ENCODE results near the gene CDH13. TPM values are rescaled to one million over a fixed set of nuclear protein-coding genes. Genes with fewer than 3 reads are reported as not detected.

CDH13 gene
- total and polyA plus RNA-seq, 2 experiments from 2014 or later: 1.6 to 4.4 TPM

DNA sequence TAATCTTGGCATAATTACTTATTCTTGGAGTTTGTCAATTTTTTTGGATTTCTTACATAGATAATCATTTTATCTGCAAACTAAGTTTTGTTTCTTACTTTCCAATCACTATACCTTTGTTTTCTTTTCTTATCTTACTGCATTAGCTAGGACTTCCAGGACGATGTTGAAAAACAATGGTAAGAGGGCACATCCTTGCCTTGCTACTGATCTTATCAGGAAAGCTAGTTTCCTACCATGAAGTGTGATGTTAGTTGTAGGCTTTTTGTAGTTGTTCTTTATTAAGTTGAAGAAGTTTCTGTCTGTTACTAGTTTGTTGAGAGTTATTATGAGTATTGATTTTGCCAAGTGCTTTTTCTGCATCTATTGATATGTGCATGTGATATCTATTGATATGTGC lies 31.0 kb downstream of the CDH13 start:
- no peaks in the 10 kb centered on the region for H3K79me2 ChIP-seq (replicated peaks; ENCODE audit: insufficient read depth)

More for the DNA sequence above, 31.0 kb downstream of the CDH13 start:
- Histone ChIP-seq H3K36me3 (ENCODE audit: insufficient read depth) (no peaks in the 10 kb centered on the region), H3K4me3 (no peak overlapping the region), H3K4me1 (ENCODE audit: insufficient read depth) (no peaks in the 10 kb centered on the region), H3K27me3 (ENCODE audit: insufficient read depth) (no peaks in the 10 kb centered on the region), H3K4me2 (no peak overlapping the region), H3F3A (replicated peaks; ENCODE audit: low read depth) (no peaks in the 10 kb centered on the region), H4K20me1 (replicated peaks; ENCODE audit: insufficient read depth) (no peaks in the 10 kb centered on the region), H3K27ac (ENCODE audit: low read depth) (no peak overlapping the region), H3K9me2 (ENCODE audit: insufficient read depth) (peaks cover 24% of the 10 kb centered on the region), H2AFZ (no peak overlapping the region)
- H3K4me3 Mint-ChIP-seq: no peak overlapping the region
- ATAC-seq (no peak), DNase-seq (ENCODE audit: low spot score) (no peak)
- H3K36me3 Mint-ChIP-seq (ENCODE audit: low read depth): no peaks in the 10 kb centered on the region
- TF ChIP-seq STAT1 (IDR thresholded peaks at IDR 0.05; ENCODE audit: unreplicated experiment) (no peak), NANOG (IDR thresholded peaks at IDR 0.05; ENCODE audit: borderline replicate concordance) (no peak), ZNF331 (CRISPR knock-in tag; IDR thresholded peaks at IDR 0.05; ENCODE audit: low read depth) (no peak), EZH2 (IDR thresholded peaks at IDR 0.05; ENCODE audit: low read depth, unreplicated experiment) (no peak), EZH2phosphoT487 (IDR thresholded peaks at IDR 0.05; ENCODE audit: unreplicated experiment) (no peak), POLR2AphosphoS5 (IDR thresholded peaks at IDR 0.05; ENCODE audit: low read depth) (no peak), REST (IDR thresholded peaks at IDR 0.05; ENCODE audit: unreplicated experiment) (no peak), CREB1 (CRISPR knock-in tag; IDR thresholded peaks at IDR 0.05; ENCODE audit: low read depth) (no peak), JUNB (IDR thresholded peaks at IDR 0.05; ENCODE audit: unreplicated experiment) (no peak), ETS1 (IDR thresholded peaks at IDR 0.05) (no peak), ZNF114 (CRISPR knock-in tag; IDR thresholded peaks at IDR 0.05) (no peak)
- TF ChIP-seq, protein P1, sequence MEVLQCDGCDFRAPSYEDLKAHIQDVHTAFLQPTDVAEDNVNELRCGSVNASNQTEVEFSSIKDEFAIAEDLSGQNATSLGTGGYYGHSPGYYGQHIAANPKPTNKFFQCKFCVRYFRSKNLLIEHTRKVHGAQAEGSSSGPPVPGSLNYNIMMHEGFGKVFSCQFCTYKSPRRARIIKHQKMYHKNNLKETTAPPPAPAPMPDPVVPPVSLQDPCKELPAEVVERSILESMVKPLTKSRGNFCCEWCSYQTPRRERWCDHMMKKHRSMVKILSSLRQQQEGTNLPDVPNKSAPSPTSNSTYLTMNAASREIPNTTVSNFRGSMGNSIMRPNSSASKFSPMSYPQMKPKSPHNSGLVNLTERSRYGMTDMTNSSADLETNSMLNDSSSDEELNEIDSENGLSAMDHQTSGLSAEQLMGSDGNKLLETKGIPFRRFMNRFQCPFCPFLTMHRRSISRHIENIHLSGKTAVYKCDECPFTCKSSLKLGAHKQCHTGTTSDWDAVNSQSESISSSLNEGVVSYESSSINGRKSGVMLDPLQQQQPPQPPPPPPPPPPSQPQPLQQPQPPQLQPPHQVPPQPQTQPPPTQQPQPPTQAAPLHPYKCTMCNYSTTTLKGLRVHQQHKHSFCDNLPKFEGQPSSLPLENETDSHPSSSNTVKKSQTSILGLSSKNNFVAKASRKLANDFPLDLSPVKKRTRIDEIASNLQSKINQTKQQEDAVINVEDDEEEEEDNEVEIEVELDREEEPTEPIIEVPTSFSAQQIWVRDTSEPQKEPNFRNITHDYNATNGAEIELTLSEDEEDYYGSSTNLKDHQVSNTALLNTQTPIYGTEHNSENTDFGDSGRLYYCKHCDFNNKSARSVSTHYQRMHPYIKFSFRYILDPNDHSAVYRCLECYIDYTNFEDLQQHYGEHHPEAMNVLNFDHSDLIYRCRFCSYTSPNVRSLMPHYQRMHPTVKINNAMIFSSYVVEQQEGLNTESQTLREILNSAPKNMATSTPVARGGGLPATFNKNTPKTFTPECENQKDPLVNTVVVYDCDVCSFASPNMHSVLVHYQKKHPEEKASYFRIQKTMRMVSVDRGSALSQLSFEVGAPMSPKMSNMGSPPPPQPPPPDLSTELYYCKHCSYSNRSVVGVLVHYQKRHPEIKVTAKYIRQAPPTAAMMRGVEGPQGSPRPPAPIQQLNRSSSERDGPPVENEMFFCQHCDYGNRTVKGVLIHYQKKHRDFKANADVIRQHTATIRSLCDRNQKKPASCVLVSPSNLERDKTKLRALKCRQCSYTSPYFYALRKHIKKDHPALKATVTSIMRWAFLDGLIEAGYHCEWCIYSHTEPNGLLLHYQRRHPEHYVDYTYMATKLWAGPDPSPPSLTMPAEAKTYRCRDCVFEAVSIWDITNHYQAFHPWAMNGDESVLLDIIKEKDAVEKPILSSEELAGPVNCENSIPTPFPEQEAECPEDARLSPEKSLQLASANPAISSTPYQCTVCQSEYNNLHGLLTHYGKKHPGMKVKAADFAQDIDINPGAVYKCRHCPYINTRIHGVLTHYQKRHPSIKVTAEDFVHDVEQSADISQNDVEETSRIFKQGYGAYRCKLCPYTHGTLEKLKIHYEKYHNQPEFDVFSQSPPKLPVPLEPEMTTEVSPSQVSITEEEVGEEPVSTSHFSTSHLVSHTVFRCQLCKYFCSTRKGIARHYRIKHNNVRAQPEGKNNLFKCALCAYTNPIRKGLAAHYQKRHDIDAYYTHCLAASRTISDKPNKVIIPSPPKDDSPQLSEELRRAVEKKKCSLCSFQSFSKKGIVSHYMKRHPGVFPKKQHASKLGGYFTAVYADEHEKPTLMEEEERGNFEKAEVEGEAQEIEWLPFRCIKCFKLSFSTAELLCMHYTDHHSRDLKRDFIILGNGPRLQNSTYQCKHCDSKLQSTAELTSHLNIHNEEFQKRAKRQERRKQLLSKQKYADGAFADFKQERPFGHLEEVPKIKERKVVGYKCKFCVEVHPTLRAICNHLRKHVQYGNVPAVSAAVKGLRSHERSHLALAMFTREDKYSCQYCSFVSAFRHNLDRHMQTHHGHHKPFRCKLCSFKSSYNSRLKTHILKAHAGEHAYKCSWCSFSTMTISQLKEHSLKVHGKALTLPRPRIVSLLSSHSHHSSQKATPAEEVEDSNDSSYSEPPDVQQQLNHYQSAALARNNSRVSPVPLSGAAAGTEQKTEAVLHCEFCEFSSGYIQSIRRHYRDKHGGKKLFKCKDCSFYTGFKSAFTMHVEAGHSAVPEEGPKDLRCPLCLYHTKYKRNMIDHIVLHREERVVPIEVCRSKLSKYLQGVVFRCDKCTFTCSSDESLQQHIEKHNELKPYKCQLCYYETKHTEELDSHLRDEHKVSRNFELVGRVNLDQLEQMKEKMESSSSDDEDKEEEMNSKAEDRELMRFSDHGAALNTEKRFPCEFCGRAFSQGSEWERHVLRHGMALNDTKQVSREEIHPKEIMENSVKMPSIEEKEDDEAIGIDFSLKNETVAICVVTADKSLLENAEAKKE (CRISPR knock-in tag; IDR thresholded peaks at IDR 0.05): no peak
- TF ChIP-seq, protein P2, sequence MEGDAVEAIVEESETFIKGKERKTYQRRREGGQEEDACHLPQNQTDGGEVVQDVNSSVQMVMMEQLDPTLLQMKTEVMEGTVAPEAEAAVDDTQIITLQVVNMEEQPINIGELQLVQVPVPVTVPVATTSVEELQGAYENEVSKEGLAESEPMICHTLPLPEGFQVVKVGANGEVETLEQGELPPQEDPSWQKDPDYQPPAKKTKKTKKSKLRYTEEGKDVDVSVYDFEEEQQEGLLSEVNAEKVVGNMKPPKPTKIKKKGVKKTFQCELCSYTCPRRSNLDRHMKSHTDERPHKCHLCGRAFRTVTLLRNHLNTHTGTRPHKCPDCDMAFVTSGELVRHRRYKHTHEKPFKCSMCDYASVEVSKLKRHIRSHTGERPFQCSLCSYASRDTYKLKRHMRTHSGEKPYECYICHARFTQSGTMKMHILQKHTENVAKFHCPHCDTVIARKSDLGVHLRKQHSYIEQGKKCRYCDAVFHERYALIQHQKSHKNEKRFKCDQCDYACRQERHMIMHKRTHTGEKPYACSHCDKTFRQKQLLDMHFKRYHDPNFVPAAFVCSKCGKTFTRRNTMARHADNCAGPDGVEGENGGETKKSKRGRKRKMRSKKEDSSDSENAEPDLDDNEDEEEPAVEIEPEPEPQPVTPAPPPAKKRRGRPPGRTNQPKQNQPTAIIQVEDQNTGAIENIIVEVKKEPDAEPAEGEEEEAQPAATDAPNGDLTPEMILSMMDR (conservative IDR thresholded peaks at IDR 0.05; ENCODE audit: low read depth in 2 of 2): no peak
- no peaks in the 10 kb centered on the region for H3K27me3 Mint-ChIP-seq (ENCODE audit: insufficient read depth, low read depth, poor library complexity)
- H3K27ac Mint-ChIP-seq: no peak overlapping the region
- no peaks in the 10 kb centered on the region for H3K9me3 Mint-ChIP-seq
- H3K4me1 Mint-ChIP-seq: peaks cover 19% of the 10 kb centered on the region; the same call in 2 of the 3 replicates

All from GM23338 (cell line).